ENCODE results near the gene LETM1. TPM values are rescaled to one million over a fixed set of nuclear protein-coding genes. Genes with fewer than 3 reads are reported as not detected.
A peak's percentile ranks its signal among the peaks of the same experiment; 100 is the strongest.

LETM1 gene
- total and polyA plus RNA-seq, 4 donors: 12.2 to 46.9 (median 24.1) TPM

GRCh38 chr4:1812720-1813119 is 43.2 kb downstream of the LETM1 start (continued):
- TF ChIP-seq REST (IDR thresholded peaks at IDR 0.05) (no peak), GABPA (IDR thresholded peaks at IDR 0.05 in 1 of 2, conservative IDR thresholded peaks at IDR 0.05 in 1 of 2) (no peak)

GRCh38 chr4:1810765-1811164 is 45.2 kb downstream of the LETM1 start:
- peaks cover 8 to 44% (median 25%) of the 10 kb centered on the region in 4 donors for H3K4me1 ChIP-seq (ENCODE audit: control insufficient read depth in 4 of 4, insufficient read depth in 4 of 4, low read length in 3 of 4)
- no peak for TF ChIP-seq FOXA1 (IDR thresholded peaks at IDR 0.05)
- TF ChIP-seq ZBTB33 (IDR thresholded peaks at IDR 0.05): no peak
- no peak for TF ChIP-seq SP1 (IDR thresholded peaks at IDR 0.05)
- H3K36me3 ChIP-seq (ENCODE audit: control insufficient read depth in 4 of 4, insufficient read depth in 3 of 4, low read depth in 1 of 4, low read length in 3 of 4): peaks cover 3 to 27% (median 15%) of the 10 kb centered on the region in 4 donors
- no peak for DNase-seq (ENCODE audit: low spot score)
- H3K9me3 ChIP-seq (ENCODE audit: control insufficient read depth in 4 of 4, low read length in 3 of 4): no peaks in the 10 kb centered on the region
- H3K27me3 ChIP-seq (ENCODE audit: control insufficient read depth in 4 of 4, insufficient read depth in 4 of 4, low read length in 3 of 4): no peaks in the 10 kb centered on the region
- no peak overlapping the region for H3K4me3 ChIP-seq (ENCODE audit: low read depth in 1 of 3, low read length in 3 of 3)
- H3K27ac ChIP-seq (ENCODE audit: low read depth in 1 of 2, low read length in 2 of 2): no peak overlapping the region
- H3K9ac ChIP-seq (ENCODE audit: low read depth in 1 of 2, low read length in 2 of 2): no peak overlapping the region
- 94% methylated on average over 10 of the region's 10 CpGs for WGBS

GRCh38 chr4:1809754-1810502 is 46.0 kb downstream of the LETM1 start:
- peaks cover 3 to 22% (median 12%) of the 10 kb centered on the region in 4 donors for H3K36me3 ChIP-seq (ENCODE audit: control insufficient read depth in 4 of 4, insufficient read depth in 3 of 4, low read depth in 1 of 4, low read length in 3 of 4)
- TF ChIP-seq CTCF (IDR thresholded peaks at IDR 0.05; ENCODE audit: low read depth, low read length, missing input control) (peak; percentile 84), JUND (IDR thresholded peaks at IDR 0.05) (no peak), RAD21 (IDR thresholded peaks at IDR 0.05) (peak; percentile 90 to 93), RXRA (IDR thresholded peaks at IDR 0.05) (no peak)
- H3K4me3 ChIP-seq (ENCODE audit: low read depth in 1 of 3, low read length in 3 of 3): no peak overlapping the region
- H3K4me1 ChIP-seq (ENCODE audit: control insufficient read depth in 4 of 4, insufficient read depth in 4 of 4, low read length in 3 of 4): peaks cover 8 to 41% (median 24%) of the 10 kb centered on the region in 4 donors
- peak overlapping the region in 1 of 2 donors; percentile 15 for H3K27ac ChIP-seq (ENCODE audit: low read depth in 1 of 2, low read length in 2 of 2)
- no peaks in the 10 kb centered on the region for H3K27me3 ChIP-seq (ENCODE audit: control insufficient read depth in 4 of 4, insufficient read depth in 4 of 4, low read length in 3 of 4)
- H3K9ac ChIP-seq (ENCODE audit: low read depth in 1 of 2, low read length in 2 of 2): no peak overlapping the region
- no peaks in the 10 kb centered on the region for H3K9me3 ChIP-seq (ENCODE audit: control insufficient read depth in 4 of 4, low read length in 3 of 4)
- DNase-seq (ENCODE audit: low spot score): peak; percentile 87
- WGBS: 19% methylated on average over 15 of the region's 15 CpGs

Measured in liver (tissue), 9 donors.